ENCODE measurements around the gene MAN2B1. TPM values are rescaled to one million over a fixed set of nuclear protein-coding genes. Genes with fewer than 3 reads are reported as not detected.

MAN2B1 gene
- total and polyA plus RNA-seq, 2 of the 13 experiments (the other 11 are each of a cell fraction or from before 2014, with no cell fraction given), result 23.6 to 23.8 TPM

DNA sequence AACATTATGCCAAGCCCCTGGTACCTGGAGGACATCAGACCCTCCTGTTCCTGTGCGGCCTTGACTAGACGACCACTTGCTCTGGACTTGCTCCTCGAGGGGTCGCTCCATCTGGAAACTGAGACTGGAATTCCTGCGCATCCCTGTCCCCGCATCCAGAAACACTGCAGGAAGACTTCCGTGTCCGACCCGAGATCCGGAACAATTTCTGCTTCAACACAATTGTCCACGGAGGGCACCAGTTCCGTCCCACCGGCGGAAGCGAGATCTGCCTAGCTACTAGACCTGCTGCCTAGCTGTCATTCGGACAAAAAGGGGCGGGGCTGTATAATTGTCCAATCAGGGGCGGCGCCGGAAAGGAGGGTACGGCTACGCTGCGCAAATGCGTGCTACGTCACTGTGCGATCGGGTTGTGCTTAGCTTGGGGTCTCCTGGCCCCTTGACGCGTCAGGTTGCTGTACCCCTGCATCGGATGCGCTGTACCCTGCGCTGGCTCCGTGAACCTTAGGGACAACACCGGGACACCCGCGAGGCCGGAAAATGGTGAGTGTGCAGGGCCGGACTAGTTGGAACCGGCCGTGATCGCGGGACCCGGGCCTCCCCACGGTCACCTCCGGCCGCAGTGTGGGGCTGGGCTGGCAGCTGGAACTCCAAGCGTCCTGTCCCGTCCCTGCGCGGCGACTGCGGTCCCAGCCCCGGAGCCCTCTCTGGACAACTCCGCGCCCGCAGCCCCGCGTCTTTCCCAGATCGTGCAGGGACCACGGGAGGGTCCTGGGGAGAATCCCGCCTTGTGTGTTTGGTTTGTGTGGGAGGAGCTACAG lies 55.8 kb downstream of the MAN2B1 start, which contains the start of the genes ZNF490 and ZNF791 (continued):
- TF ChIP-seq, protein P1, sequence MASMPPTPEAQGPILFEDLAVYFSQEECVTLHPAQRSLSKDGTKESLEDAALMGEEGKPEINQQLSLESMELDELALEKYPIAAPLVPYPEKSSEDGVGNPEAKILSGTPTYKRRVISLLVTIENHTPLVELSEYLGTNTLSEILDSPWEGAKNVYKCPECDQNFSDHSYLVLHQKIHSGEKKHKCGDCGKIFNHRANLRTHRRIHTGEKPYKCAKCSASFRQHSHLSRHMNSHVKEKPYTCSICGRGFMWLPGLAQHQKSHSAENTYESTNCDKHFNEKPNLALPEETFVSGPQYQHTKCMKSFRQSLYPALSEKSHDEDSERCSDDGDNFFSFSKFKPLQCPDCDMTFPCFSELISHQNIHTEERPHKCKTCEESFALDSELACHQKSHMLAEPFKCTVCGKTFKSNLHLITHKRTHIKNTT (CRISPR knock-in tag; IDR thresholded peaks at IDR 0.05), result no peak
- no peak; the same call in 1 of the 2 replicates for TF ChIP-seq RAD21 (CRISPR knock-in tag; IDR thresholded peaks at IDR 0.05)
- peak; percentile 39 for TF ChIP-seq CBFB (CRISPR knock-in tag; IDR thresholded peaks at IDR 0.05)
- TF ChIP-seq CENPT (CRISPR knock-in tag; IDR thresholded peaks at IDR 0.05; ENCODE audit: low read depth), result no peak
- TF ChIP-seq TFDP2 (CRISPR knock-in tag; IDR thresholded peaks at IDR 0.05), result no peak
- TF ChIP-seq JUNB (CRISPR knock-in tag; IDR thresholded peaks at IDR 0.05; ENCODE audit: borderline replicate concordance), result no peak
- TF ChIP-seq ZNF44 (CRISPR knock-in tag; IDR thresholded peaks at IDR 0.05), result peak; percentile 11; the same call in 1 of the 2 replicates
- TF ChIP-seq SAP130 (CRISPR knock-in tag; IDR thresholded peaks at IDR 0.05; ENCODE audit: low read depth), result peak; percentile 99
- no peak for TF ChIP-seq TARDBP (CRISPR knock-in tag; IDR thresholded peaks at IDR 0.05)
- no peak for TF ChIP-seq SMAD1 (CRISPR knock-in tag; IDR thresholded peaks at IDR 0.05; ENCODE audit: borderline replicate concordance, low read depth)
- no peak for TF ChIP-seq HNRNPUL1 (IDR thresholded peaks at IDR 0.05; ENCODE audit: low read depth, low read length)
- peak; percentile 84; the same call in 1 of the 2 replicates for TF ChIP-seq TRAFD1 (CRISPR knock-in tag; IDR thresholded peaks at IDR 0.05; ENCODE audit: borderline replicate concordance)
- TF ChIP-seq, protein P2, sequence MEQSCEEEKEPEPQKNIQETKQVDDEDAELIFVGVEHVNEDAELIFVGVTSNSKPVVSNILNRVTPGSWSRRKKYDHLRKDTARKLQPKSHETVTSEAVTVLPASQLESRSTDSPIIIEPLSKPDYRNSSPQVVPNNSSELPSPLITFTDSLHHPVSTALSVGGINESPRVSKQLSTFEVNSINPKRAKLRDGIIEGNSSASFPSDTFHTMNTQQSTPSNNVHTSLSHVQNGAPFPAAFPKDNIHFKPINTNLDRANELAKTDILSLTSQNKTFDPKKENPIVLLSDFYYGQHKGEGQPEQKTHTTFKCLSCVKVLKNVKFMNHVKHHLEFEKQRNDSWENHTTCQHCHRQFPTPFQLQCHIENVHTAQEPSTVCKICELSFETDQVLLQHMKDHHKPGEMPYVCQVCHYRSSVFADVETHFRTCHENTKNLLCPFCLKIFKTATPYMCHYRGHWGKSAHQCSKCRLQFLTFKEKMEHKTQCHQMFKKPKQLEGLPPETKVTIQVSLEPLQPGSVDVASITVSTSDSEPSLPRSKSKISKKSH (CRISPR knock-in tag; IDR thresholded peaks at IDR 0.05; ENCODE audit: borderline replicate concordance), result peak; percentile 88; the same call in 1 of the 2 replicates
- TF ChIP-seq, protein P3, sequence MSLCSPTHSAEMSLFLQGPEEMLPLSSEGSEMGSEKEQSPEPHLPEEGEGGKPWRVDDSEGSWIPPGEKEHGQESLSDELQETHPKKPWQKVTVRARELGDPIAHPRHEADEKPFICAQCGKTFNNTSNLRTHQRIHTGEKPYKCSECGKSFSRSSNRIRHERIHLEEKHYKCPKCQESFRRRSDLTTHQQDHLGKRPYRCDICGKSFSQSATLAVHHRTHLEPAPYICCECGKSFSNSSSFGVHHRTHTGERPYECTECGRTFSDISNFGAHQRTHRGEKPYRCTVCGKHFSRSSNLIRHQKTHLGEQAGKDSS (CRISPR knock-in tag; IDR thresholded peaks at IDR 0.05; ENCODE audit: borderline replicate concordance, low read depth), result peak; percentile 67; the same call in 1 of the 2 replicates
- TF ChIP-seq ZKSCAN5 (CRISPR knock-in tag; IDR thresholded peaks at IDR 0.05), result peak; percentile 71
- peak; percentile 31; the same call in 1 of the 2 replicates for TF ChIP-seq RARG (CRISPR knock-in tag; IDR thresholded peaks at IDR 0.05; ENCODE audit: low read depth)
- TF ChIP-seq, protein P4, sequence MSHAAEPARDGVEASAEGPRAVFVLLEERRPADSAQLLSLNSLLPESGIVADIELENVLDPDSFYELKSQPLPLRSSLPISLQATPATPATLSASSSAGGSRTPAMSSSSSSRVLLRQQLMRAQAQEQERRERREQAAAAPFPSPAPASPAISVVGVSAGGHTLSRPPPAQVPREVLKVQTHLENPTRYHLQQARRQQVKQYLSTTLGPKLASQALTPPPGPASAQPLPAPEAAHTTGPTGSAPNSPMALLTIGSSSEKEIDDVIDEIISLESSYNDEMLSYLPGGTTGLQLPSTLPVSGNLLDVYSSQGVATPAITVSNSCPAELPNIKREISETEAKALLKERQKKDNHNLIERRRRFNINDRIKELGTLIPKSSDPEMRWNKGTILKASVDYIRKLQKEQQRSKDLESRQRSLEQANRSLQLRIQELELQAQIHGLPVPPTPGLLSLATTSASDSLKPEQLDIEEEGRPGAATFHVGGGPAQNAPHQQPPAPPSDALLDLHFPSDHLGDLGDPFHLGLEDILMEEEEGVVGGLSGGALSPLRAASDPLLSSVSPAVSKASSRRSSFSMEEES (CRISPR knock-in tag; IDR thresholded peaks at IDR 0.05), result 0 out of 2 replicates have a peak, but pooled peaks have one; percentile 26
- TF ChIP-seq ZNF335 (CRISPR knock-in tag; IDR thresholded peaks at IDR 0.05), result peak; percentile 55; the same call in 1 of the 2 replicates
- TF ChIP-seq ZNF414 (CRISPR knock-in tag; IDR thresholded peaks at IDR 0.05), result peak; percentile 81; the same call in 1 of the 2 replicates

All from HepG2 (cell line).